ENCODE measurements around the gene ACOXL.
A peak's percentile ranks its signal among the peaks of the same experiment; 100 is the strongest.

ACOXL gene

DNA sequence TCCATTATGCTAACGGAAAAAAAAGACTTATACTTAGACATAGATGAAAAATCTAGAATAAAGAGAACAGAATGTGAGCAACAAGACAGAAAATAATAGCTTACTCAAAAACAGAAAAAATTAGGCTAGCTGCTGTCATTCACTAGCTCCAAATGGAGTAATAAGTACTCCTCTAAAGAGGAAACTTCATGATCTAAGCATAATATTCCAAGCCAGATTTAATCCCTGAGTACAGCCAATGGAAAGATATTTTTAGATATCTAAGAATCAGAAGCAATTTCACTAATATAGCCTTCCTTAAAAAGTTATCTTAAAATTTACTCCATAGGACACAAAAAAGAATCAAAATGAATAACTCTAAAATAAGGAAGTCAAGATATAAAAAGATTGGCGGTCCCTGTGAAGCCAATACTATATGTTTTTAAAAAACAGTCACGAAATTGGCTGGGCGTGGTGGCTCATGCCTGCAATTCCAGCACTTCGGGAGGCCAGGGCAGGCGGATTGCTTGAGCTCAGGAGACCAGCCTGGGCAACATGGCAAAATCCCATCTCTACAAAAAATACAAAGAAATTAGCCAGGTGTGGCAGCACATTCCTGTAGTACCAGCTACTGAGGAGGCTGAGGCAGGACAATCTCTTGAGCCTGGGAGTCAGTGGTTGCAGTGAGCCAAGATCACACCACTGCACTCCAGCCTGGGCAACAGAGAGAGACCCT, 265.1 kb downstream of the ACOXL start:
- no peak for FAIRE-seq

DNA sequence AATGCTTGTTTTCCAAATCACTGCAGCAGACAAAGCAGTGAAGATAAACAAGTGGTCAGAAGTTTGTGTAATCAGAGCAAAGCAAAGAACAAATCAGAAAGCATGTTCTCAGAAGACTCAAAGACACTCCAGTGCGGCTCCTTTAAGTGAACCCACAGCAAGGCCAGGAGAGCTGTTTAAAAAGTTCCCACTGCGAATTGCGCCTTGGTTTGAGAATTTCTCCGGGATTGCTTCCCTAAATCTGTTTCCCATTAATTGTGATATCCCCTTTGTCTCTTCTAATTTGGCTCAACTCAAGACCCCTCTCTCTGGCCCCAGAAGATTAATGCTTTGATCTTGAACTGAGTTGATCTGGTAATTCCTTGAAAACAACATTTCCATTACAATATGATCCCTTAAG, 265.9 kb downstream of the ACOXL start:
- DNase-seq (ENCODE audit: low spot score) (no peak), FAIRE-seq (no peak)

More for the DNA sequence above, 265.1 kb downstream of the ACOXL start:
- DNase-seq (ENCODE audit: low spot score), result no peak

DNA sequence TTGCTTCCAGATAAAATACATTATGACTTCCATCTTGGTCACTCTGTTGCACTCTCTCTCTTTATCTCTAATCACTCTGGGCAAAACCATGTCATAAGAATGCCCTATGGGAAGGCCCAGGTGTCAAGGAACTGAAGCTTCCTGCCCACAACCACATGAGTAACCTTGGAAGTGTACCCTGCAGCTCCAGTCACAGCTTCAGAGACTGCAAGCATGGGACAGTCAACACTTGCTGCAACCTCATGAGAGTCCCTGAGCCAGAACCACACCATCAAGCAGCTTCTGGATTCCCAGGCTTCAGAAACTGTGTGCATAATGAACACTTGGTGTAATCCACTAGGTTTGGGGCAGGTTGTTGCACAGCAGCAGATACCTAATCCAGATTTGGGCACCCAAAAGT, 267.3 kb downstream of the ACOXL start:
- FAIRE-seq, result no peak
- no peak for DNase-seq (ENCODE audit: low spot score)

- DNase-seq (ENCODE audit: low spot score), result no peak
- FAIRE-seq, result no peak
These were observed 272.9 kb downstream of the ACOXL start for GRCh38 chr2:111005307-111005706.

GRCh38 chr2:111005821-111006220, 273.4 kb downstream of the ACOXL start:
- FAIRE-seq (no peak), DNase-seq (ENCODE audit: low spot score) (no peak)

DNA sequence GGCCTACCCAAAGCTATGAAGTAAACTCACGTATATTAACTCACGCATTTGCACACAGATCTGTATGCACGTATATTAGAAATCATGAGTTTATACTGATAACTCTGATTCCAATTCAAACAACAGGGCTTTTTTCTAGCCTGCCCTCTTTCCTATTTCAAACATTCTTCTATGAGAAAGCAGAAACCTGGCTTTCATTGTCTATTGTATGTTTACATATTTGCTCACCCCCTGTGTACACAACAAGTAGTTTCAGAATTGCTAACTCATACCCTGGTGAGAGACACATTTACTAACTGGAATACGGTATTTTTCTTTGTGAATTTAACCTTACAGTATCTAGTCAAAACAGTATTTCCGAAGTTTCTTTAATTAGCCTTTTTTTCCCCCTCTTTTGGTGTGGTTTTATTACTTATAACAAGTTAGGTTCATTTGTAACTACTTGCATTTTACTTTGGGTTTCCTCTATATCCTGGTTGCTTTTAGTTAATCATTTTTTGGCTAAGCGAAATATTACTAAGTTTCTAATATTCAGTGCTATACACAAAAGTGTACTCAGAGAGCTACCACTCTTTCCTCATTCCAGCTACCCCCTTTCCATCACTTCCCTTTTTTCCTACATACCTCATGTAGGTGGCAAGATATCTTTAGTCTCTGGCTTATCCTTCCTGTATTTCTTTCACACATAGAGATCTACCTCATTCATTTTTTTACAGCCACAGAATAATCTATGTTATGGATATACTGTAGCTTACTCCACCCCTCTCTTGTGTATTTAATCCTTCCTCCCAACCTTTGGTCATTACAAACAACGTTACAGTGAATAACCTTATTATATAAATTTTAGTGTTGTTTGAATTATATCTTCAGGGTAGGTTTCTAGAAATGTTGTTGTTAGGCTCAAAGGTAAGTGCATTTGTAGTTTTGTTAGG, 275.6 kb downstream of the ACOXL start:
- no peak for FAIRE-seq
- DNase-seq (ENCODE audit: low spot score), result no peak

GRCh38 chr2:111011218-111011617, 278.8 kb downstream of the ACOXL start:
- FAIRE-seq, result no peak
- no peak for DNase-seq (ENCODE audit: low spot score)

GRCh38 chr2:111015283-111015995, 283.1 kb downstream of the ACOXL start:
- DNase-seq (ENCODE audit: low spot score) (no peak), FAIRE-seq (no peak)

- no peak for DNase-seq (ENCODE audit: low spot score)
- no peak for FAIRE-seq
These were observed 284.8 kb downstream of the ACOXL start for GRCh38 chr2:111017034-111017622.

DNA sequence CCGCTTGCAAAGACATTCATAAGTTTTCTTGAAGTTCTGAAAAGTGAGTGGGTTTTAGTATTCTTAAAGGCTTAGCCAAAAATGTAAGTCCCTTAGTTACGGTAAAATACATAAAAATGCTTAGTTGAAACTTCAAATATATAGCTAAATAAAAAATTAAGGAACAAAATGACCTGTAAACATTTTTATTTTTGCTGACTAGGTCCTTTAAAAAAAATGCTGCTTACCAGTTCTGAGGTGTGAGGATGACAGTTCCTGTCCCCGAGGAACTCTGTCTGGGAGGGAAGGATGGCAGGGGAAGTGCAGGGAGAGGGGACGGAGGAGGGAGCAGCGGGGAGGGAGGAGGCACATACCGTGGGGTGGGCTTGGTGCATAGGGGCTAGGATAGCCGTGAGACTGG, 285.5 kb downstream of the ACOXL start:
- DNase-seq (ENCODE audit: low spot score), result no peak
- no peak for FAIRE-seq

GRCh38 chr2:111019381-111019780, 287.0 kb downstream of the ACOXL start:
- DNase-seq (ENCODE audit: low spot score) (no peak), FAIRE-seq (no peak)

GRCh38 chr2:111022633-111023032, 290.3 kb downstream of the ACOXL start:
- DNase-seq (ENCODE audit: low spot score) (no peak), FAIRE-seq (no peak)

DNA sequence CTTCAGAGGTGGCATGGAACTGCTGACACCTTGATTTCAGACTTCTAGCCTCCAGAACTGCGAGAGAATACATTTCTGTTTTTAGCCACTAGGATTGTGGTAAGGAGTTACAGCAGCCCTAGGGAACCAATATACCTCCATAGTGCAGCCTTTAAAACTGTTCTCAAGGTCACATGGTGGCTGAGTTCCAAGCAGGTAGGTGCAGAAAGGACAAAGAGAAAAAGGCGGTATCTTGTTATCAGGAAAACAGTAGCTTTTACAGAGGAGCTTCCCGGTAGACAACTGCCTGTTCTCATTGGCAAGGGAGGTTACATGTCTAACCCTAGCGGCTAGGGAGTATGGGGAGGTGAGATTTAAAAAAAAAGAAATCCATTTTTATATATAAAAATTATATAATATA, 292.1 kb downstream of the ACOXL start:
- no peak for DNase-seq (ENCODE audit: low spot score)
- no peak for FAIRE-seq

- DNase-seq (ENCODE audit: low spot score) (no peak), FAIRE-seq (no peak)
These were observed 292.9 kb downstream of the ACOXL start for GRCh38 chr2:111025288-111025687.

DNA sequence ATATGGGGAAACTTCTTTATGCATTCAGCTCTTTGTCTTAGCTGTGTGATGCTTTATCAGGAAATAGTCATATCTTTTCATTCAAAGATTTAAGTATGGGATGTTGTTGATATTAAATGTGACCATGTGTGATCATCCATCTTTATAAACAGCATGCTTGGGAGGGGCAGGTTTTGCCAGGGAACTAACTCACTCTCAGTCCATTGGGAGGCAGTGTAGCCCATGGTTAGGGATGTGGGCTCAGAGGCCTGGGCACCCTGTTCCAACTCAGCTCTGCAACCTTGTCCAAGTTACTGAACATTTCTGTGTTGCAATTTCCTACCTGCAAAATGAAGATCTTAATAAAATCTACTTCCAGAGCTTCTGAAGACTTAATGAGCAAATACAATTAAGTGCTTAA, 296.3 kb downstream of the ACOXL start:
- DNase-seq (ENCODE audit: low spot score), result no peak
- no peak for FAIRE-seq

DNA sequence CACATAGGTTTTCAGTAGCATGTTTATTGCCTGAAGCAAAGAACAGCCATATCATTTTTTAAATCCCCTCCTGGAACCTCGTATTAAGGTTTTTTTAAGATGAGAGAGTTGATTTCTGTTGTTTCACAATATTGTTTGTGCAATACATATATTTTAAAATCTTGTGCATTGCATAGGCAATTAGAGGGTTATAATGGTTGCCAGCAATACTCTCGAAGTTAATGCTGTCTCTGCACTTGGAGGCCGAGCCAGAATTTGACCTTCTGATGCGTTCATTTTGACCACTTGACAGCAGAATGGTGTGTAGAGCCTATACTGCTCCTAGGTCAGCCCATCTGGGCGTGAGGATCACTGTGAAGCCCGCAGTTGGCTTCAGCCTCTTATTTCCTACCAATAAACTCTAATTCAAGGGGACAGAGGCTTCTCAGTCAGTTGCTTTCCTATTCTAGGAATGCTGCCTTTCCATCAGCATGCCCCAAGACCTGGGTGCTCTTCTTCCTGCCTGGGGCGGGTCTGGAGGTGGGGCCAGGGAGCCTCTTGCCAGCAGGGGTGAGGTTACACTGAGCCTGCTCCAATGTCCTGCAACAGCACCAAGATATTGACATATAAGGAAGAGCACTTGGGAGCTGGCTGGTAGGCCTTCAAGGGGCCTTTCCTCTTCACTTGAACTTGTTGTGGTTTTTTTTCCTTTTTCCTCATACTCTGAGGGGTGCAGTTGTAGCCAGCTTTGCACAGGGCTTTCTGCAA, 297.0 kb downstream of the ACOXL start:
- FAIRE-seq (no peak), DNase-seq (ENCODE audit: low spot score) (peak; percentile 36)

GRCh38 chr2:111030260-111030891, 298.0 kb downstream of the ACOXL start:
- DNase-seq (ENCODE audit: low spot score), result peak; percentile 71
- peak; percentile 98 for FAIRE-seq

- FAIRE-seq (no peak), DNase-seq (ENCODE audit: low spot score) (no peak)
These were observed 298.6 kb downstream of the ACOXL start for GRCh38 chr2:111030945-111031344.

DNA sequence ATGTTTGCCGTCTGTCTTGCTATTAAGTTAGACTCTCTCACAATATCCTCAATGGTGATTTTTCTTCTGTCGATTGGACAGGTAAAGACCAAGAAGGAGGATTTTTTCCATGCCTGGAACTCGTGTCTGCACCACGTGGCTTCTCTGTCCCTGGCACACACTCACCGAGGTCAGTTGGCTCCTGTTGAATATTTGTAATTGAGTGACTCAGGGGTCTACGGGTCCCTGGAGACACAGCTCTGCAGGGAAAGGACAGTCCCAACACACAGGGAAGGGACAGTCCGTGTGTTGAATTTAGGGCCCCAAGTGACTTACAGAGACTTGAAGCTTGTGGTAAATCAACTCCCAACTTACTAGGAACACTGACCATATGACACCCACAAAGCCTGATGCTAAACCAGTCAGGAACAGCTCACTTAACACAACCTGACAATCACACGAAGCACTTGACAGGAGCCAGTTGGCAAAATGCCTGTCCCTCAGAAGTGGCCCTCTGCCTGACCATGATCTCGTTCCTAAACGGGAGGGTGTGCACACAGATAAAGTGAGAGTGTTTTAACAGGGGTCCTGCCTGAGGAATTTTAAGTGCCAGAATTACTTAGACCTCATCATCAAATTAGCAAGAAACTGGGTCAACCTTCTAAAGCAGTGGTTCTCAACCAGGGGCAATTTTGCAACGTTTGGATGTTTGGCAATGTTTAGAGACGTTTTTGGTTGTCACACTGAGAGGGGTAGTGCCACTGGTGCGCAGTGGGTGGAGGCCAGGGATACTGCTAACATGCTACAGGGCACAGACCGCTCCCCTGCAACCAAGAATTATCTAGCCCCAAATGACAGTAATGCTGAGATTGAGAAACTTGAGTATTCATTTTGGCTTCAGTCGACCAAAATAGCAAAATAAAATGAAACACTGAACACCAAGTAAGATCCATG, 299.4 kb downstream of the ACOXL start:
- no peak for FAIRE-seq
- DNase-seq (ENCODE audit: low spot score), result peak; percentile 60

Measured in RCC 7860 (cell line).